ENCODE data around the gene ATP5IF1. TPM values are rescaled to one million over a fixed set of nuclear protein-coding genes. Genes with fewer than 3 reads are reported as not detected.
A peak's percentile ranks its signal among the peaks of the same experiment; 100 is the strongest.

ATP5IF1 gene
- total and polyA plus RNA-seq, 2 of the 13 experiments (the other 11 are each of a cell fraction or from before 2014, with no cell fraction given), result 97.7 to 131 TPM

DNA sequence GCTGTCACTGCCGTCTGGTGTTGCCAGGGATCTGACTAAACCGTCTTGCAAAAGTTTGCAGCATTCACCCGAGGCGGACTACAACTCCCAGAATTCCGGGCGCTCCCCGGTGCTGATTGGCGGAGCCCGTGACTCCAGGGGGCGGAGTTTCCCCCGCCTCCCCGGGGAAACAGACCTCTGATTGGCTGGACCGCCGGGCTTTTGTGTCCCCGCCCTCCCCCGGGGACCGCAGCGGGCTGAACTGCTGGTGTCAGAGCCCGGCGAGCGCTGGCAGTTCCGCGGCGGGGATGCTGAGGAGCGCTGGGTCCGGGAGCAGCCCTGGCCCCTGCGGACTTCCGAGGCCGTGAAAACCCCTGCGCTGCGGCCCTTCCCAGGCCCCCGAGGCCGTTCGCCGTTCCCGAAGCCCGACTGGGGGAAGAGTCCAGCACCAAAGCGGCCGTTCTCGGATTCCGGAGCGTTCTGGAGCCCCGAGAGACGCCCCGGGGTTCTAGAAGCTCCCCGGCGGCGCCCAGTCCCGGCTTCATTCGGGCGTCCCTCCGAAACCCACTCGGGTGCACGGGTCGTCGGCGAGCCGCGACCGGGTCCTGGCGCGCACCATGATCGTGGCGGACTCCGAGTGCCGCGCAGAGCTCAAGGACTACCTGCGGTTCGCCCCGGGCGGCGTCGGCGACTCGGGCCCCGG, 23.5 kb downstream of the ATP5IF1 start, which contains the start of gene SESN2 (continued):
- TF ChIP-seq, protein P1, sequence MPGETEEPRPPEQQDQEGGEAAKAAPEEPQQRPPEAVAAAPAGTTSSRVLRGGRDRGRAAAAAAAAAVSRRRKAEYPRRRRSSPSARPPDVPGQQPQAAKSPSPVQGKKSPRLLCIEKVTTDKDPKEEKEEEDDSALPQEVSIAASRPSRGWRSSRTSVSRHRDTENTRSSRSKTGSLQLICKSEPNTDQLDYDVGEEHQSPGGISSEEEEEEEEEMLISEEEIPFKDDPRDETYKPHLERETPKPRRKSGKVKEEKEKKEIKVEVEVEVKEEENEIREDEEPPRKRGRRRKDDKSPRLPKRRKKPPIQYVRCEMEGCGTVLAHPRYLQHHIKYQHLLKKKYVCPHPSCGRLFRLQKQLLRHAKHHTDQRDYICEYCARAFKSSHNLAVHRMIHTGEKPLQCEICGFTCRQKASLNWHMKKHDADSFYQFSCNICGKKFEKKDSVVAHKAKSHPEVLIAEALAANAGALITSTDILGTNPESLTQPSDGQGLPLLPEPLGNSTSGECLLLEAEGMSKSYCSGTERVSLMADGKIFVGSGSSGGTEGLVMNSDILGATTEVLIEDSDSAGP (CRISPR knock-in tag; IDR thresholded peaks at IDR 0.05; ENCODE audit: borderline replicate concordance), result peak; percentile 73; the same call in 1 of the 2 replicates
- TF ChIP-seq, protein P2, sequence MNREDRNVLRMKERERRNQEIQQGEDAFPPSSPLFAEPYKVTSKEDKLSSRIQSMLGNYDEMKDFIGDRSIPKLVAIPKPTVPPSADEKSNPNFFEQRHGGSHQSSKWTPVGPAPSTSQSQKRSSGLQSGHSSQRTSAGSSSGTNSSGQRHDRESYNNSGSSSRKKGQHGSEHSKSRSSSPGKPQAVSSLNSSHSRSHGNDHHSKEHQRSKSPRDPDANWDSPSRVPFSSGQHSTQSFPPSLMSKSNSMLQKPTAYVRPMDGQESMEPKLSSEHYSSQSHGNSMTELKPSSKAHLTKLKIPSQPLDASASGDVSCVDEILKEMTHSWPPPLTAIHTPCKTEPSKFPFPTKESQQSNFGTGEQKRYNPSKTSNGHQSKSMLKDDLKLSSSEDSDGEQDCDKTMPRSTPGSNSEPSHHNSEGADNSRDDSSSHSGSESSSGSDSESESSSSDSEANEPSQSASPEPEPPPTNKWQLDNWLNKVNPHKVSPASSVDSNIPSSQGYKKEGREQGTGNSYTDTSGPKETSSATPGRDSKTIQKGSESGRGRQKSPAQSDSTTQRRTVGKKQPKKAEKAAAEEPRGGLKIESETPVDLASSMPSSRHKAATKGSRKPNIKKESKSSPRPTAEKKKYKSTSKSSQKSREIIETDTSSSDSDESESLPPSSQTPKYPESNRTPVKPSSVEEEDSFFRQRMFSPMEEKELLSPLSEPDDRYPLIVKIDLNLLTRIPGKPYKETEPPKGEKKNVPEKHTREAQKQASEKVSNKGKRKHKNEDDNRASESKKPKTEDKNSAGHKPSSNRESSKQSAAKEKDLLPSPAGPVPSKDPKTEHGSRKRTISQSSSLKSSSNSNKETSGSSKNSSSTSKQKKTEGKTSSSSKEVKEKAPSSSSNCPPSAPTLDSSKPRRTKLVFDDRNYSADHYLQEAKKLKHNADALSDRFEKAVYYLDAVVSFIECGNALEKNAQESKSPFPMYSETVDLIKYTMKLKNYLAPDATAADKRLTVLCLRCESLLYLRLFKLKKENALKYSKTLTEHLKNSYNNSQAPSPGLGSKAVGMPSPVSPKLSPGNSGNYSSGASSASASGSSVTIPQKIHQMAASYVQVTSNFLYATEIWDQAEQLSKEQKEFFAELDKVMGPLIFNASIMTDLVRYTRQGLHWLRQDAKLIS (CRISPR knock-in tag; IDR thresholded peaks at IDR 0.05), result no peak
- no peak for TF ChIP-seq PCBP2 (optimal IDR thresholded peaks at IDR 0.05; ENCODE audit: low read depth, low read length, poor library complexity, severe bottlenecking)
- TF ChIP-seq ZNF720 (CRISPR knock-in tag; IDR thresholded peaks at IDR 0.05), result no peak
- TF ChIP-seq, protein P3, sequence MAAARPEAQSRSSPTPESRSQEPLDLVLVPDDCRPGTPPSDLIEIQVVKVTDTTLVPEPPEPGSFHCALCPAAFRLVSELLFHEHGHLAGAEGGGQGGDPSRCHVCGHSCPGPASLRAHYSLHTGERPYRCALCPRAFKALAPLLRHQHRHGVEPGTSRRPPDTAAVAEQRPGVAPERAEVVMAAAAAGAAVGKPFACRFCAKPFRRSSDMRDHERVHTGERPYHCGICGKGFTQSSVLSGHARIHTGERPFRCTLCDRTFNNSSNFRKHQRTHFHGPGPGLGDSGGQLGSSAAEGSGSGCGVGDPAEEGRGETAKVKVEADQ (CRISPR knock-in tag; IDR thresholded peaks at IDR 0.05; ENCODE audit: borderline replicate concordance), result no peak
- TF ChIP-seq ZNF558 (CRISPR knock-in tag; IDR thresholded peaks at IDR 0.05; ENCODE audit: borderline replicate concordance), result no peak
- TF ChIP-seq, protein P4, sequence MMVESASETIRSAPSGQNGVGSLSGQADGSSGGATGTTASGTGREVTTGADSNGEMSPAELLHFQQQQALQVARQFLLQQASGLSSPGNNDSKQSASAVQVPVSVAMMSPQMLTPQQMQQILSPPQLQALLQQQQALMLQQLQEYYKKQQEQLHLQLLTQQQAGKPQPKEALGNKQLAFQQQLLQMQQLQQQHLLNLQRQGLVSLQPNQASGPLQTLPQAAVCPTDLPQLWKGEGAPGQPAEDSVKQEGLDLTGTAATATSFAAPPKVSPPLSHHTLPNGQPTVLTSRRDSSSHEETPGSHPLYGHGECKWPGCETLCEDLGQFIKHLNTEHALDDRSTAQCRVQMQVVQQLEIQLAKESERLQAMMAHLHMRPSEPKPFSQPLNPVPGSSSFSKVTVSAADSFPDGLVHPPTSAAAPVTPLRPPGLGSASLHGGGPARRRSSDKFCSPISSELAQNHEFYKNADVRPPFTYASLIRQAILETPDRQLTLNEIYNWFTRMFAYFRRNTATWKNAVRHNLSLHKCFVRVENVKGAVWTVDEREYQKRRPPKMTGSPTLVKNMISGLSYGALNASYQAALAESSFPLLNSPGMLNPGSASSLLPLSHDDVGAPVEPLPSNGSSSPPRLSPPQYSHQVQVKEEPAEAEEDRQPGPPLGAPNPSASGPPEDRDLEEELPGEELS (CRISPR knock-in tag; IDR thresholded peaks at IDR 0.05), result no peak
- TF ChIP-seq ZFP82 (CRISPR knock-in tag; IDR thresholded peaks at IDR 0.05; ENCODE audit: borderline replicate concordance), result no peak
- peak; percentile 72; the same call in 1 of the 2 replicates for TF ChIP-seq NR2C2 (CRISPR knock-in tag; IDR thresholded peaks at IDR 0.05; ENCODE audit: borderline replicate concordance)
- no peak for TF ChIP-seq NPAS2 (CRISPR knock-in tag; IDR thresholded peaks at IDR 0.05; ENCODE audit: borderline replicate concordance)
- no peak for TF ChIP-seq ZC3H4 (CRISPR knock-in tag; IDR thresholded peaks at IDR 0.05; ENCODE audit: borderline replicate concordance)
- TF ChIP-seq JUNB (CRISPR knock-in tag; IDR thresholded peaks at IDR 0.05; ENCODE audit: borderline replicate concordance), result no peak
- TF ChIP-seq ZFP62 (CRISPR knock-in tag; IDR thresholded peaks at IDR 0.05), result no peak
- no peak for TF ChIP-seq MAFG (CRISPR knock-in tag; IDR thresholded peaks at IDR 0.05)
- TF ChIP-seq ZNF24 (IDR thresholded peaks at IDR 0.05), result no peak
- TF ChIP-seq AKAP8 (CRISPR knock-in tag; IDR thresholded peaks at IDR 0.05), result 0 out of 2 replicates have a peak, but pooled peaks have one; percentile 66
- no peak for TF ChIP-seq SP1 (IDR thresholded peaks at IDR 0.05)
- TF ChIP-seq SP1 (CRISPR knock-in tag; IDR thresholded peaks at IDR 0.05), result peak; percentile 29; the same call in 1 of the 2 replicates
- TF ChIP-seq YEATS2 (CRISPR knock-in tag; IDR thresholded peaks at IDR 0.05; ENCODE audit: borderline replicate concordance), result no peak
- TF ChIP-seq SP140L (CRISPR knock-in tag; IDR thresholded peaks at IDR 0.05; ENCODE audit: borderline replicate concordance), result no peak
- TF ChIP-seq ZNF354B (CRISPR knock-in tag; IDR thresholded peaks at IDR 0.05), result no peak
- no peak for TF ChIP-seq U2AF2 (IDR thresholded peaks at IDR 0.05; ENCODE audit: low read depth, low read length)

All from HepG2 (cell line).